Trophoblast cell (in vitro differentiated cells and primary cell): ENCODE results near the gene PRODH2.

Experiments used
- DNase-seq, 2 donors: peaks; one replicate each; pipeline ENCODE4 v3.0.0-alpha.2; 2016
- H2AFZ ChIP-seq: 2 replicates; pipeline ENCODE4 v1.6.1; 2013; ENCODE audit warnings: low read length, moderate library complexity, mild to moderate bottlenecking; ENCODE audit not compliant: insufficient read depth, poor library complexity
- H2AK5ac ChIP-seq: 2 replicates; pipeline ENCODE4 v1.6.1; 2013; ENCODE audit warnings: mild to moderate bottlenecking, low read length
- H2BK120ac ChIP-seq: 2 replicates; pipeline ENCODE4 v1.6.1; 2013; ENCODE audit warnings: low read length, mild to moderate bottlenecking, moderate library complexity; ENCODE audit not compliant: insufficient read depth, poor library complexity
- H2BK12ac ChIP-seq: 2 replicates; pipeline ENCODE4 v1.6.1; 2013; ENCODE audit warnings: mild to moderate bottlenecking, low read length, moderate library complexity
- H2BK5ac ChIP-seq: 2 replicates; pipeline ENCODE4 v1.6.1; 2013; ENCODE audit warnings: low read length, low read depth, moderate library complexity, mild to moderate bottlenecking; ENCODE audit not compliant: poor library complexity
- H3K14ac ChIP-seq: 2 replicates; pipeline ENCODE4 v1.6.1; 2013; ENCODE audit warnings: mild to moderate bottlenecking, low read length
- H3K18ac ChIP-seq: 2 replicates; pipeline ENCODE4 v1.6.1; 2013; ENCODE audit warnings: mild to moderate bottlenecking, low read length
- H3K23ac ChIP-seq: 2 replicates; pipeline ENCODE4 v1.6.1; 2013; ENCODE audit warnings: low read length
- H3K27ac ChIP-seq: 2 replicates; pipeline ENCODE4 v1.5.1; 2013; ENCODE audit warnings: low read depth, mild to moderate bottlenecking, inconsistent platforms, low read length, moderate library complexity
- H3K27me3 ChIP-seq: 2 replicates; pipeline ENCODE4 v1.6.1; 2013; ENCODE audit warnings: inconsistent platforms, mild to moderate bottlenecking, low read length, moderate library complexity; ENCODE audit not compliant: insufficient read depth
- H3K36me3 ChIP-seq, 2 experiments: 1 replicate in 1 of 2; 2 replicates in 1 of 2; pipeline ENCODE4 v1.6.1; 2013; ENCODE audit warnings: low read length in 2 of 2, mild to moderate bottlenecking in 2 of 2, moderate library complexity in 1 of 2; ENCODE audit not compliant: insufficient read depth in 2 of 2, control insufficient read depth in 1 of 2
- H3K4ac ChIP-seq: 2 replicates; pipeline ENCODE4 v1.6.1; 2013; ENCODE audit warnings: low read depth, mild to moderate bottlenecking, low read length, moderate library complexity
- H3K4me1 ChIP-seq, 2 experiments: 1 replicate in 1 of 2; 2 replicates in 1 of 2; pipeline ENCODE4 v1.6.1; 2013; ENCODE audit warnings: low read length in 2 of 2, mild to moderate bottlenecking in 2 of 2, moderate library complexity in 1 of 2; ENCODE audit not compliant: insufficient read depth in 2 of 2, control insufficient read depth in 1 of 2
- H3K4me2 ChIP-seq: 2 replicates; pipeline ENCODE4 v1.6.1; 2013; ENCODE audit warnings: inconsistent platforms, mild to moderate bottlenecking, low read length, moderate library complexity
- H3K4me3 ChIP-seq: 2 replicates; pipeline ENCODE4 v1.5.1; 2013; ENCODE audit warnings: mild to moderate bottlenecking, low read depth, low read length, inconsistent platforms
- H3K79me1 ChIP-seq: one replicate; pipeline ENCODE4 v1.6.1; 2013; ENCODE audit warnings: low read length
- H3K79me2 ChIP-seq: 2 replicates; pipeline ENCODE4 v1.6.1; 2013; ENCODE audit warnings: low read length, mild to moderate bottlenecking; ENCODE audit not compliant: control insufficient read depth, insufficient read depth, poor library complexity
- H3K9ac ChIP-seq: 2 replicates; pipeline ENCODE4 v1.6.1; 2013; ENCODE audit warnings: mild to moderate bottlenecking, low read length
- H3K9me3 ChIP-seq: 2 replicates; pipeline ENCODE4 v1.6.1; 2013; ENCODE audit warnings: low read depth, mild to moderate bottlenecking, control low read depth, inconsistent platforms, low read length; ENCODE audit not compliant: insufficient read depth
- H4K12ac ChIP-seq: 2 replicates; pipeline ENCODE4 v1.6.1; 2013; ENCODE audit warnings: low read depth, mild to moderate bottlenecking, low read length, moderate library complexity
- H4K8ac ChIP-seq: 2 replicates; pipeline ENCODE4 v1.6.1; 2013; ENCODE audit warnings: low read depth, mild to moderate bottlenecking, low read length, moderate library complexity
- H4K91ac ChIP-seq: one replicate; pipeline ENCODE4 v1.6.1; 2013; ENCODE audit warnings: low read depth, mild to moderate bottlenecking, low read length, moderate library complexity
- WGBS: extraction: QIAGEN DNeasy Blood & Tissue Kit; methylation state at CpG from one replicate; pipeline ENCODE4 v1.1.7; 2013; ENCODE audit warnings: missing lambda C conversion rate; ENCODE audit not compliant: insufficient read length, insufficient coverage; ENCODE audit errors: extremely low coverage; 5-methylcytosine and 5-hydroxymethylcytosine counted together

PRODH2 gene

GRCh38 chr19:35816262-35816661, 3.6 kb upstream of the PRODH2 start:
- Histone ChIP-seq H3K27me3 (no peaks in the 10 kb centered on the region), H3K27ac (no peak overlapping the region)
- no CpG with 5 or more reads among the region's 6 CpGs for WGBS

DNA sequence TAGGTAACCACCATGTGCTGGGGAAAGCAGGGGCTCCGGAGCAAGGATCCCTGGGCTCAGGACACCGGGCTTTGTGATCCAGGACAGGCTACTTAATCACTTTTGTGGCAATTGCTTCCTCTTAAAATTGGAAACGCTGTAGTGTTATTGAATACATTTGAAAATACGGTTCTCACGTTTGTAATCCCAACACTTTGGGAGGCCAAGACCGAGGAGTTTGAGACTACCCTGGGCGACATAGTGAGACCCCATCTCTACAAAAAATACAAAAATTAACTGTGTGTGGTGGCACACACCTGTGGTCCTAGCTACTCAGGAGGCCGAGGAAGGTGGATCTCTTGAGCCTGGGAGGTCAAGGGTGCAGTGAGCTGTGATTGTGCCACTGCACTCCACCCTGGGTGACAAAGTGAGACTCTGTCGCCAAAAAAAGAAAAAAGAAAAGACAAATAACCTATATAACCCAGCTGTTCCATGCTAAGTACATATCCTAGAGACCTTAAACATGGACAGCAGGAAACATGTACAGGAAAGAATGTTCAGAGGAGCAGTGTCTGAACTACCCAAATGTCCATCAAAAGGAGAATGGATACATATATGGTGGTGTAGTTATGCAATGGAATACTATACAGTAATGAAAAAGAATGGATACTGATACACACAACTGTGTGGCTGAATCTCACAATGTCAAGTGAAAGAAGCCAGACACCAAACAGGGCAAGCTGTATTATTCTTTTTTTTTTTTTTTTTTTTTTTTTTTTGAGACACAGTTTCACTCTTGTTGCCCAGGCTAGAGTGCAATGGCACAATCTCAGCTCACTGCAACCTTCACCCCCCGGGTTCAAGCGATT, 622 bp upstream of the PRODH2 start:
- no peak for DNase-seq
- no peaks in the 10 kb centered on the region for H3K4me1 ChIP-seq
- H4K12ac ChIP-seq: no peak overlapping the region
- H3K27ac ChIP-seq: no peak overlapping the region
- H4K8ac ChIP-seq: no peak overlapping the region
- no peak overlapping the region for H2BK12ac ChIP-seq
- no peak overlapping the region for H3K23ac ChIP-seq
- no peaks in the 10 kb centered on the region for H3K36me3 ChIP-seq
- H2AFZ ChIP-seq: no peak overlapping the region
- H3K4me3 ChIP-seq: no peak overlapping the region
- H3K18ac ChIP-seq: no peak overlapping the region
- no peak overlapping the region for H3K9ac ChIP-seq
- H2BK5ac ChIP-seq: no peak overlapping the region
- no CpG with 5 or more reads among the region's 11 CpGs for WGBS
- no peaks in the 10 kb centered on the region for H3K9me3 ChIP-seq
- H4K91ac ChIP-seq: no peak overlapping the region
- H3K4me2 ChIP-seq: no peak overlapping the region
- no peaks in the 10 kb centered on the region for H3K79me2 ChIP-seq
- H3K4ac ChIP-seq: no peak overlapping the region
- no peak overlapping the region for H2AK5ac ChIP-seq
- no peaks in the 10 kb centered on the region for H3K79me1 ChIP-seq
- no peak overlapping the region for H3K14ac ChIP-seq
- H2BK120ac ChIP-seq: no peak overlapping the region
- H3K27me3 ChIP-seq: no peaks in the 10 kb centered on the region

More at GRCh38 chr19:35816262-35816661, 3.6 kb upstream of the PRODH2 start:
- H3K4me1 ChIP-seq: no peaks in the 10 kb centered on the region
- no peaks in the 10 kb centered on the region for H3K9me3 ChIP-seq
- no peak overlapping the region for H3K14ac ChIP-seq
- H2AK5ac ChIP-seq: no peak overlapping the region
- no peak overlapping the region for H3K9ac ChIP-seq
- no peak overlapping the region for H3K4me2 ChIP-seq
- H3K4ac ChIP-seq: no peak overlapping the region
- H4K8ac ChIP-seq: no peak overlapping the region
- no peak overlapping the region for H2AFZ ChIP-seq
- no peak overlapping the region for H2BK5ac ChIP-seq
- no peak overlapping the region for H4K91ac ChIP-seq
- H3K79me1 ChIP-seq: no peaks in the 10 kb centered on the region
- H3K36me3 ChIP-seq: no peaks in the 10 kb centered on the region
- no peak overlapping the region for H3K23ac ChIP-seq
- H3K79me2 ChIP-seq: no peaks in the 10 kb centered on the region
- no peak overlapping the region for H2BK12ac ChIP-seq
- no peak overlapping the region for H4K12ac ChIP-seq
- H3K4me3 ChIP-seq: no peak overlapping the region
- H2BK120ac ChIP-seq: no peak overlapping the region
- DNase-seq: no peak
- H3K18ac ChIP-seq: no peak overlapping the region

- Histone ChIP-seq H2BK5ac (no peak overlapping the region), H3K27ac (no peak overlapping the region), H3K79me1 (no peaks in the 10 kb centered on the region), H4K91ac (no peak overlapping the region), H3K14ac (no peak overlapping the region), H3K23ac (no peak overlapping the region), H3K79me2 (no peaks in the 10 kb centered on the region), H3K9ac (no peak overlapping the region), H2BK120ac (no peak overlapping the region), H3K4ac (no peak overlapping the region), H2BK12ac (no peak overlapping the region), H3K4me1 (no peaks in the 10 kb centered on the region), H3K4me2 (no peak overlapping the region), H3K36me3 (no peaks in the 10 kb centered on the region), H3K18ac (no peak overlapping the region), H3K4me3 (no peak overlapping the region), H2AK5ac (no peak overlapping the region), H3K27me3 (no peaks in the 10 kb centered on the region), H4K8ac (no peak overlapping the region), H2AFZ (no peak overlapping the region), H3K9me3 (no peaks in the 10 kb centered on the region), H4K12ac (no peak overlapping the region)
- no CpG with 5 or more reads among the region's 18 CpGs for WGBS
- DNase-seq: peak; percentile 44 to 71
Measured at GRCh38 chr19:35811317-35812219, 1.1 kb downstream of the PRODH2 start.

GRCh38 chr19:35807633-35808032, 5.0 kb downstream of the PRODH2 start:
- no peaks in the 10 kb centered on the region for H3K36me3 ChIP-seq
- WGBS: no CpG with 5 or more reads among the region's 5 CpGs
- H3K4me3 ChIP-seq: no peak overlapping the region
- no peak overlapping the region for H3K14ac ChIP-seq
- no peak overlapping the region for H4K91ac ChIP-seq
- H3K4me1 ChIP-seq: no peaks in the 10 kb centered on the region
- H3K27me3 ChIP-seq: no peaks in the 10 kb centered on the region
- no peak overlapping the region for H2AFZ ChIP-seq
- H3K9me3 ChIP-seq: peaks cover 3% of the 10 kb centered on the region
- H2BK12ac ChIP-seq: no peak overlapping the region
- no peak for DNase-seq
- no peak overlapping the region for H2AK5ac ChIP-seq
- H4K12ac ChIP-seq: no peak overlapping the region
- H3K18ac ChIP-seq: no peak overlapping the region
- no peaks in the 10 kb centered on the region for H3K79me2 ChIP-seq
- H3K4ac ChIP-seq: no peak overlapping the region
- no peak overlapping the region for H3K9ac ChIP-seq
- no peak overlapping the region for H2BK5ac ChIP-seq
- no peak overlapping the region for H3K23ac ChIP-seq
- H3K79me1 ChIP-seq: no peaks in the 10 kb centered on the region
- no peak overlapping the region for H3K4me2 ChIP-seq
- no peak overlapping the region for H3K27ac ChIP-seq
- no peak overlapping the region for H4K8ac ChIP-seq
- H2BK120ac ChIP-seq: no peak overlapping the region
